Activated B cell treated with CpG ODN at 0.5 μM for 24 hours (primary cell): ENCODE measurements around the gene CADM1. TPM values are rescaled to one million over a fixed set of nuclear protein-coding genes. Genes with fewer than 3 reads are reported as not detected.

ENCODE experiments used
- ATAC-seq: fragments of 200-7000 bp; cut with Tn5 transposase; one replicate; pipeline ENCODE4 v1.10.0; 2021; ENCODE audit warnings: low read depth, mild to moderate bottlenecking, moderate library complexity
- CTCF ChIA-PET: fragments of 350-600 bp; sonication (Branson Sonifier 250); formaldehyde crosslinking; loops from one replicate; lab custom pipeline; 2021; ENCODE audit warnings: antibody characterized with exemption; lab: Charles Lee
- POLR2A ChIA-PET: fragments of 350-600 bp; sonication (Branson Sonifier 250); formaldehyde crosslinking; loops from one replicate; lab custom pipeline; 2021; ENCODE audit warnings: antibody characterized with exemption; lab: Charles Lee
- DNase-seq: peaks from one replicate; pipeline ENCODE4 v3.0.0; 2022
- H3K27ac Mint-ChIP-seq: one replicate; pipeline ENCODE4 v1.8.0; 2020; ENCODE audit warnings: mixed read lengths
- H3K27me3 Mint-ChIP-seq: one replicate; pipeline ENCODE4 v1.8.0; 2021; ENCODE audit warnings: mixed read lengths
- H3K36me3 Mint-ChIP-seq: one replicate; pipeline ENCODE4 v1.8.0; 2021; ENCODE audit warnings: low read depth, mixed read lengths
- H3K4me1 Mint-ChIP-seq: one replicate; pipeline ENCODE4 v1.8.0; 2021; ENCODE audit warnings: mixed read lengths
- H3K4me3 Mint-ChIP-seq: one replicate; pipeline ENCODE4 v1.8.0; 2020; ENCODE audit warnings: mild to moderate bottlenecking, mixed read lengths
- H3K9me3 Mint-ChIP-seq: one replicate; pipeline ENCODE4 v1.8.0; 2020; ENCODE audit warnings: mixed read lengths
- intact Hi-C: fragments of 100-400 bp; cut with micrococcal nuclease; formaldehyde crosslinking; loops from one replicate; pipeline ENCODE4 v1.15.1; 2024
- total RNA-seq: library from RNA; stranded (reverse); gene quantifications from 2 replicates; pipeline ENCODE4 v1.2.3, GENCODE V29; 2022
- TF ChIP-seq, protein P1 (sequence below): fragments of 200-600 bp; IDR thresholded peaks from one replicate; pipeline ENCODE4 v1.8.0; 2022; ENCODE audit warnings: antibody characterized with exemption, mild to moderate bottlenecking

The CADM1 gene
- total RNA-seq, 1 donor from 2014 or later: 0.86 TPM

DNA sequence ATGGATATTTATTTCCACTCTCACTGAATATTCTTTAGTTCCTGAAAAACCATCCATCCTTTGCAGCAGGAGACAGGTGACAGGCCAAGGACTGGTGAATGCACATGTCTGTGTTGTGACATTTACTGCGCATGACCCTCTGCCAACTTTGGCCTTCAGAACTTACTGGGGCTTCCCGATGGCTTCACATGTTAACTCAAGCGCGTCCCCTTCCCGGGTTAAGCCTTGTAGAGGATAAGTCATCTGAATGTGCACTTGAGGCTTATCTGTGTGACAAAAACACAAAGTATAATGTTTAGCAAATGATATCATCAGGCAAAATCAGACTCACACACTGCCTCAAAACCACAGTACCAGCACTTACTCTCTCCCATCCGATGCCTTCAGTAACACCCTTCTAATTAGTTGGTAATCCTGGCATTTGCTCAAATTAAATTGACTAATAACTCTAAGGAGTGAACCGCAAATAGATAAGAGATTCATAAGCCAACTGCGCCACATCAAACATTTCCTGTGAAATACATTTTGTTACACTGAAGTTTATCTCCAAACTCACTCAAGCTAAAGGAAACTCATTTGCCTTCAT lies 286.4 kb downstream of the CADM1 start:
- H3K4me3 Mint-ChIP-seq: no peak overlapping the region
- H3K9me3 Mint-ChIP-seq: no peaks in the 10 kb centered on the region
- ChIA-PET POLR2A (no interaction called here), CTCF (no interaction called here)
- peaks cover 9% of the 10 kb centered on the region for H3K4me1 Mint-ChIP-seq
- TF ChIP-seq, protein P1, sequence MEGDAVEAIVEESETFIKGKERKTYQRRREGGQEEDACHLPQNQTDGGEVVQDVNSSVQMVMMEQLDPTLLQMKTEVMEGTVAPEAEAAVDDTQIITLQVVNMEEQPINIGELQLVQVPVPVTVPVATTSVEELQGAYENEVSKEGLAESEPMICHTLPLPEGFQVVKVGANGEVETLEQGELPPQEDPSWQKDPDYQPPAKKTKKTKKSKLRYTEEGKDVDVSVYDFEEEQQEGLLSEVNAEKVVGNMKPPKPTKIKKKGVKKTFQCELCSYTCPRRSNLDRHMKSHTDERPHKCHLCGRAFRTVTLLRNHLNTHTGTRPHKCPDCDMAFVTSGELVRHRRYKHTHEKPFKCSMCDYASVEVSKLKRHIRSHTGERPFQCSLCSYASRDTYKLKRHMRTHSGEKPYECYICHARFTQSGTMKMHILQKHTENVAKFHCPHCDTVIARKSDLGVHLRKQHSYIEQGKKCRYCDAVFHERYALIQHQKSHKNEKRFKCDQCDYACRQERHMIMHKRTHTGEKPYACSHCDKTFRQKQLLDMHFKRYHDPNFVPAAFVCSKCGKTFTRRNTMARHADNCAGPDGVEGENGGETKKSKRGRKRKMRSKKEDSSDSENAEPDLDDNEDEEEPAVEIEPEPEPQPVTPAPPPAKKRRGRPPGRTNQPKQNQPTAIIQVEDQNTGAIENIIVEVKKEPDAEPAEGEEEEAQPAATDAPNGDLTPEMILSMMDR: no peak
- DNase-seq (no peak), ATAC-seq (no peak)
- H3K27me3 Mint-ChIP-seq: no peaks in the 10 kb centered on the region
- H3K27ac Mint-ChIP-seq: no peak overlapping the region
- H3K36me3 Mint-ChIP-seq: no peaks in the 10 kb centered on the region
- intact Hi-C loops: no loop called here

DNA sequence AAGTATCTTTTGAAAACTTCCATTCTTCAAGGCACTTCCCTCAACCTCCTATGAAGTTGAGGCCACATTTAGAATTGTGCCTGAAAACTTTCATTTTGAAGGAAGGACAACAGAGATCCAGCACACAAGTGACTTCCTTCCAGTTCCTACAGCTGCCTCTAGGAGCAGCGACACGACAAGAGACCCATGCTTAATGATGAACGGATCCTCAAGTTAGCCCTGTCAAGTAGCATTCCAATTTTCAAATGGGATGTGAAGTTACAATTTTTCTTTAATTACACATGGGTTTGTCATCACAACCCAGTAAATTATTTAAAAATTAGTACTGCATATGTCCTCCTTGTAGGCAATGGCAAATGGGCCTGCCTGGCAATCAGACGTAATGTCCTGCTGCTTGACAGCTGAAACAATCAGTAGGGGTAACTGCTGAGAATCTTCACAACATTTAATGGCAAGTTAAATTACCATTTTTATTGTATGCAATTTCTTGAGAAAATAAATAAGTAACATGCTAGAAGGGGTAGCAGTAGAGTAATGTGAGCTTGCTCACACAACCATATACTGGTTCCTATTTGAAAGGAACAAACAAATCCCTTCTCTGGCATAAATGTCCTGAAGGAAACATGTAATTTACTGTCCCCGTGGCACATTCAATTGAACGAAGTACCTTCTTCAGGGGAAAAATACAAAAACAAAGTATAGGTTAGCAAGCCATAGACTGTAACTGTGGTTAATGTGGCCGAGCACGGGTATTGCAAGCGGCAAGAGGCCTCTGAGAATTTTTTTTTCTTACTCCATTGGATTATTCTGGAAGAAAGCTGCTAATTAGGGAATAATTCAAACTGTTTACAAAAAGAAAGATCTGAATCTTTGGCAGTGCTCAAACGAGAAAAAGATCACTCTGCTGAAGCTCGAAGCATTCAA lies 288.3 kb downstream of the CADM1 start:
- Mint-ChIP-seq H3K9me3 (no peaks in the 10 kb centered on the region), H3K36me3 (no peaks in the 10 kb centered on the region), H3K27me3 (peaks cover 1% of the 10 kb centered on the region), H3K4me3 (no peak overlapping the region), H3K4me1 (no peaks in the 10 kb centered on the region), H3K27ac (no peak overlapping the region)
- DNase-seq (no peak), ATAC-seq (no peak)
- ChIA-PET POLR2A (interaction anchor here (0.5 kb wide), 1 partner anchor 712 kb away, joined by 7 read pairs; no protein-coding TSS in a partner anchor), CTCF (no interaction called here)
- intact Hi-C loops: no loop called here
- TF ChIP-seq, protein P1: no peak

DNA sequence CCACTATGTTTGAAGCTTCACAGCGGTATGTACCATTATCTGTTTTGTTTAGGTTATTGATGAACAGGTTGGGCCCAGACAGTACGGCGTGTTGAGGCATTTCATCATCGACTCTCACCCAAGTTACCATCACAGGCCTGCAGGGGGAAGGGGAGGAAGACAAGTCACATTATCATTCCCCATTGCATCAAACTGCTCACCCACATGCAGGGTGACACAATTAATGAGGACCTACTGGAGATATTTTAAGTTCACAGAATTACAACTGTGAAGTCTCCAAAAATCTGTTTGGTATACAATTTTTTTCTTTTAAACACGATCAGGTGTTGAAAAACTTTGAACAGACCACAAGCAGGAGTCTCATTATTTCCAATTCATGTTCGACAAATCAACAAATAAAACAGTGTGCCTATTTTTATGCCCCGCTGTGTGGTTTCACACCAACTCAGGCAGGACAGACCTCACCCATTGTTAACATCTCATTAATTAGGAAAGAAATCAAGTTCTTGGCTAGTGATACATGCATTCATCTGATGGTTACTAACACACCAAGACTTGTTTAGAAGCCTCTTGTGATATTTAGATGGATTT lies 289.5 kb downstream of the CADM1 start:
- TF ChIP-seq, protein P1: no peak
- Mint-ChIP-seq H3K36me3 (no peaks in the 10 kb centered on the region), H3K9me3 (no peaks in the 10 kb centered on the region), H3K27me3 (peaks cover 1% of the 10 kb centered on the region), H3K27ac (no peak overlapping the region), H3K4me3 (no peak overlapping the region), H3K4me1 (no peaks in the 10 kb centered on the region)
- CTCF ChIA-PET: no interaction called here
- ATAC-seq (no peak), DNase-seq (no peak)
- POLR2A ChIA-PET: no interaction called here
- intact Hi-C loops: no loop called here

DNA sequence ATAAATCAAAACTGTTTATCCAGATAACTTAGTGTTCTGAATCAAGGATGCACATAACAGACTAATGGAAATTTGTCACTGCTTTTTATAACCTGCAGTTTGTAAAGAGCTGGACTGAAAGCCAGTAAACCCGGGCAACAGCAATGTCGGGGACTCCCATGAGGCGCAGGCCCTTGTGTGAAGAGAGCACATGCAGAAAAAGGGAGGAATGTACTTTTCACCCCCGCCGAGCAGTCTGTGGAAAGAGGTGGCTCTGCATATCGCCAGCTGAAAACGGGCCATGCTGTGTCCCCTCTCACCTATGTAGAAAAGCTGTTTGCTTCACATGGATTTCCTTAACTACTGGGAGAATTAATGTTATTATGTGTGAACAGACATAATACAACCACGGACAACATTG lies 291.2 kb downstream of the CADM1 start:
- POLR2A ChIA-PET: no interaction called here
- Mint-ChIP-seq H3K4me1 (no peaks in the 10 kb centered on the region), H3K27me3 (peaks cover 1% of the 10 kb centered on the region), H3K4me3 (no peak overlapping the region), H3K9me3 (no peaks in the 10 kb centered on the region), H3K36me3 (no peaks in the 10 kb centered on the region), H3K27ac (no peak overlapping the region)
- DNase-seq (no peak), ATAC-seq (no peak)
- CTCF ChIA-PET: no interaction called here
- intact Hi-C loops: no loop called here
- TF ChIP-seq, protein P1: no peak

DNA sequence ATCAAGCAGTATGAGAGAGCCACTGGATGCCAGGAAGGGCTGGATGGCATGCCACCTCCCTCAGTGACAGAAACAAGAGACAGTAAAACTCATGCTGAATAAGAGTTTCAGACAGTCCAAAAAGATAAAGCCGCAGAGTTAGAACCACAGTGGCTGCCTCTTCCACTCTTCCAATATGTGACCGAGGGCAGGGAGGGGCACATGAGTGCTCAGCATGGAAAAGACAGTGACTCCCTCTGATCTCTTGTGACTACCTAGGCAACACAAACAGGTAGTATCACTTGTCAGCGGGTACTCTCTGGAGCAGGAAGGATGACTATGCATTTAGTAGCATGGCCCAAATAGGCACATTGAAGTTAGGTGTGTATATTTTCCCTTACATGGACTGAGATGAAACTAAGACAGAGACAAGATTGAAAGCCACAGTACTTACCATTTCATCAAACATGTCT lies 295.4 kb downstream of the CADM1 start:
- Mint-ChIP-seq H3K4me1 (no peaks in the 10 kb centered on the region), H3K4me3 (no peak overlapping the region), H3K27ac (no peak overlapping the region), H3K36me3 (no peaks in the 10 kb centered on the region), H3K27me3 (peaks cover 1% of the 10 kb centered on the region), H3K9me3 (no peaks in the 10 kb centered on the region)
- ChIA-PET CTCF (no interaction called here), POLR2A (no interaction called here)
- intact Hi-C loops: no loop called here
- DNase-seq: no peak
- no peak for ATAC-seq
- TF ChIP-seq, protein P1: no peak
